ENCODE data around the gene OR1A2.
"Not testable (repeated sequence)": the region's sequence is repeated elsewhere in the genome, so short reads cannot be mapped to it uniquely, and the experiment has no call there.

OR1A2 gene

GRCh38 chr17:3213587-3213986, 16.3 kb downstream of the OR1A2 start:
- Histone ChIP-seq H3K27ac (ENCODE audit: low read length) (no peak overlapping the region), H3K9me3 (ENCODE audit: insufficient read depth, low read length, severe bottlenecking) (no peaks in the 10 kb centered on the region), H2AFZ (ENCODE audit: low read depth, low read length) (no peak overlapping the region), H3K79me2 (ENCODE audit: insufficient read depth, low read length) (no peaks in the 10 kb centered on the region), H3K36me3 (ENCODE audit: insufficient read depth, low read length) (no peaks in the 10 kb centered on the region), H3K4me1 (ENCODE audit: insufficient read depth, low read length) (no peaks in the 10 kb centered on the region), H3K9ac (ENCODE audit: low read depth, low read length) (no peak overlapping the region), H4K20me1 (ENCODE audit: insufficient read depth, low read length) (no peaks in the 10 kb centered on the region), H3K27me3 (ENCODE audit: insufficient read depth, low read length, poor library complexity) (no peaks in the 10 kb centered on the region), H3K4me2 (ENCODE audit: insufficient read depth, low read length) (no peak overlapping the region), H3K4me3 (ENCODE audit: low read depth in 1 of 2, low read length in 2 of 2) (no peak overlapping the region)
- no peak for ATAC-seq (ENCODE audit: insufficient read depth, low read depth)
- TF ChIP-seq CTCF (IDR thresholded peaks at IDR 0.05; ENCODE audit: borderline replicate concordance, extremely low read depth, low read length, poor library complexity, severe bottlenecking), result no peak
- no peak for TF ChIP-seq EZH2 (IDR thresholded peaks at IDR 0.05; ENCODE audit: borderline replicate concordance, low read depth, low read length, severe bottlenecking)
- DNase-seq, result no peak

GRCh38 chr17:3219978-3220377, 22.7 kb downstream of the OR1A2 start:
- H3K36me3 ChIP-seq (ENCODE audit: insufficient read depth, low read length); H3K4me3 ChIP-seq (ENCODE audit: low read depth in 1 of 2, low read length in 2 of 2); H3K9ac ChIP-seq (ENCODE audit: low read depth, low read length); H3K4me1 ChIP-seq (ENCODE audit: insufficient read depth, low read length); H3K27ac ChIP-seq (ENCODE audit: low read length); H2AFZ ChIP-seq (ENCODE audit: low read depth, low read length); H4K20me1 ChIP-seq (ENCODE audit: insufficient read depth, low read length); H3K9me3 ChIP-seq (ENCODE audit: insufficient read depth, low read length, severe bottlenecking); H3K27me3 ChIP-seq (ENCODE audit: insufficient read depth, low read length, poor library complexity); H3K79me2 ChIP-seq (ENCODE audit: insufficient read depth, low read length); ATAC-seq (ENCODE audit: insufficient read depth, low read depth); H3K4me2 ChIP-seq (ENCODE audit: insufficient read depth, low read length); DNase-seq: not testable (repeated sequence)

GRCh38 chr17:3221850-3222249, 24.5 kb downstream of the OR1A2 start:
- no peaks in the 10 kb centered on the region for H3K9me3 ChIP-seq (ENCODE audit: insufficient read depth, low read length, severe bottlenecking)
- no peak overlapping the region for H3K4me2 ChIP-seq (ENCODE audit: insufficient read depth, low read length)
- H2AFZ ChIP-seq (ENCODE audit: low read depth, low read length), result no peak overlapping the region
- TF ChIP-seq CTCF (IDR thresholded peaks at IDR 0.05; ENCODE audit: borderline replicate concordance, extremely low read depth, low read length, poor library complexity, severe bottlenecking) (no peak), EZH2 (IDR thresholded peaks at IDR 0.05; ENCODE audit: borderline replicate concordance, low read depth, low read length, severe bottlenecking) (no peak)
- DNase-seq (no peak), ATAC-seq (ENCODE audit: insufficient read depth, low read depth) (no peak)
- H3K4me3 ChIP-seq (ENCODE audit: low read depth in 1 of 2, low read length in 2 of 2), result no peak overlapping the region
- H3K27me3 ChIP-seq (ENCODE audit: insufficient read depth, low read length, poor library complexity), result no peaks in the 10 kb centered on the region
- H3K4me1 ChIP-seq (ENCODE audit: insufficient read depth, low read length), result no peaks in the 10 kb centered on the region
- no peaks in the 10 kb centered on the region for H3K79me2 ChIP-seq (ENCODE audit: insufficient read depth, low read length)
- no peak overlapping the region for H3K9ac ChIP-seq (ENCODE audit: low read depth, low read length)
- H3K36me3 ChIP-seq (ENCODE audit: insufficient read depth, low read length), result no peaks in the 10 kb centered on the region
- no peak overlapping the region for H3K27ac ChIP-seq (ENCODE audit: low read length)
- no peaks in the 10 kb centered on the region for H4K20me1 ChIP-seq (ENCODE audit: insufficient read depth, low read length)

GRCh38 chr17:3222505-3222904, 25.2 kb downstream of the OR1A2 start:
- ATAC-seq (ENCODE audit: insufficient read depth, low read depth) (no peak), DNase-seq (no peak)
- H3K79me2 ChIP-seq (ENCODE audit: insufficient read depth, low read length), result no peaks in the 10 kb centered on the region
- H3K9ac ChIP-seq (ENCODE audit: low read depth, low read length), result no peak overlapping the region
- H3K4me2 ChIP-seq (ENCODE audit: insufficient read depth, low read length), result no peak overlapping the region
- H3K9me3 ChIP-seq (ENCODE audit: insufficient read depth, low read length, severe bottlenecking), result no peaks in the 10 kb centered on the region
- H3K27me3 ChIP-seq (ENCODE audit: insufficient read depth, low read length, poor library complexity), result no peaks in the 10 kb centered on the region
- no peaks in the 10 kb centered on the region for H3K36me3 ChIP-seq (ENCODE audit: insufficient read depth, low read length)
- no peaks in the 10 kb centered on the region for H4K20me1 ChIP-seq (ENCODE audit: insufficient read depth, low read length)
- H2AFZ ChIP-seq (ENCODE audit: low read depth, low read length), result no peak overlapping the region
- H3K27ac ChIP-seq (ENCODE audit: low read length), result no peak overlapping the region
- H3K4me3 ChIP-seq (ENCODE audit: low read depth in 1 of 2, low read length in 2 of 2), result no peak overlapping the region
- H3K4me1 ChIP-seq (ENCODE audit: insufficient read depth, low read length), result no peaks in the 10 kb centered on the region
- no peak for TF ChIP-seq CTCF (IDR thresholded peaks at IDR 0.05; ENCODE audit: borderline replicate concordance, extremely low read depth, low read length, poor library complexity, severe bottlenecking)
- no peak for TF ChIP-seq EZH2 (IDR thresholded peaks at IDR 0.05; ENCODE audit: borderline replicate concordance, low read depth, low read length, severe bottlenecking)

GRCh38 chr17:3224721-3225352, 27.5 kb downstream of the OR1A2 start:
- H3K4me3 ChIP-seq (ENCODE audit: low read depth in 1 of 2, low read length in 2 of 2); DNase-seq; H3K27me3 ChIP-seq (ENCODE audit: insufficient read depth, low read length, poor library complexity); H3K27ac ChIP-seq (ENCODE audit: low read length); ATAC-seq (ENCODE audit: insufficient read depth, low read depth); H4K20me1 ChIP-seq (ENCODE audit: insufficient read depth, low read length); H3K4me1 ChIP-seq (ENCODE audit: insufficient read depth, low read length); H3K4me2 ChIP-seq (ENCODE audit: insufficient read depth, low read length); H3K36me3 ChIP-seq (ENCODE audit: insufficient read depth, low read length); H3K9me3 ChIP-seq (ENCODE audit: insufficient read depth, low read length, severe bottlenecking); H2AFZ ChIP-seq (ENCODE audit: low read depth, low read length); H3K79me2 ChIP-seq (ENCODE audit: insufficient read depth, low read length); H3K9ac ChIP-seq (ENCODE audit: low read depth, low read length): not testable (repeated sequence)

GRCh38 chr17:3232300-3232699, 35.0 kb downstream of the OR1A2 start:
- H2AFZ ChIP-seq (ENCODE audit: low read depth, low read length); H3K4me2 ChIP-seq (ENCODE audit: insufficient read depth, low read length); H3K79me2 ChIP-seq (ENCODE audit: insufficient read depth, low read length); ATAC-seq (ENCODE audit: insufficient read depth, low read depth); H3K27me3 ChIP-seq (ENCODE audit: insufficient read depth, low read length, poor library complexity); H3K36me3 ChIP-seq (ENCODE audit: insufficient read depth, low read length); H3K9ac ChIP-seq (ENCODE audit: low read depth, low read length); H3K27ac ChIP-seq (ENCODE audit: low read length); H3K4me3 ChIP-seq (ENCODE audit: low read depth in 1 of 2, low read length in 2 of 2); H3K4me1 ChIP-seq (ENCODE audit: insufficient read depth, low read length); H4K20me1 ChIP-seq (ENCODE audit: insufficient read depth, low read length); H3K9me3 ChIP-seq (ENCODE audit: insufficient read depth, low read length, severe bottlenecking); DNase-seq: not testable (repeated sequence)

Data from DND-41 (cell line).